Ishikawa (cell line): ENCODE results near the gene SPATA6.

ENCODE experiments used
- CEBPB ChIP-seq: IDR thresholded peaks from 2 replicates; pipeline ENCODE4 v1.6.1; 2012
- EGR1 ChIP-seq: IDR thresholded peaks from 2 replicates; pipeline ENCODE4 v1.6.1; 2012
- MAX ChIP-seq: IDR thresholded peaks from 2 replicates; pipeline ENCODE4 v1.6.1; 2012
- NFIC ChIP-seq: IDR thresholded peaks from 2 replicates; pipeline ENCODE4 v1.6.1; 2012
- REST ChIP-seq: IDR thresholded peaks from 2 replicates; pipeline ENCODE4 v1.6.1; 2012; ENCODE audit warnings: low read depth, mild to moderate bottlenecking
- TAF1 ChIP-seq: IDR thresholded peaks from 2 replicates; pipeline ENCODE4 v1.6.1; 2012; ENCODE audit warnings: low read depth, mild to moderate bottlenecking
- TCF12 ChIP-seq: IDR thresholded peaks from 2 replicates; pipeline ENCODE4 v1.6.1; 2012; ENCODE audit warnings: low read depth
- TEAD4 ChIP-seq: IDR thresholded peaks from 2 replicates; pipeline ENCODE4 v1.6.1; 2012
- USF1 ChIP-seq: IDR thresholded peaks from 2 replicates; pipeline ENCODE4 v1.6.1; 2012
- YY1 ChIP-seq: IDR thresholded peaks from 2 replicates; pipeline ENCODE4 v1.6.1; 2012; ENCODE audit warnings: low read depth

- TF ChIP-seq CEBPB (no peak), YY1 (no peak), REST (no peak), EGR1 (no peak), TEAD4 (no peak), TCF12 (no peak), USF1 (no peak), TAF1 (no peak), MAX (no peak), NFIC (no peak)
Observed at GRCh38 chr1:48402599-48402998, 69.4 kb downstream of the SPATA6 start.
